ENCODE data around the gene MAD1L1.

- TF ChIP-seq EZH2 (IDR thresholded peaks at IDR 0.05) (no peak), POLR2AphosphoS5 (IDR thresholded peaks at IDR 0.05; ENCODE audit: borderline replicate concordance, low read depth, low read length) (no peak)
These were observed 388.3 kb downstream of the MAD1L1 start for GRCh38 chr7:1844336-1844950.
